Measurements from ENCODE around the gene CPLX3.
A peak's percentile ranks its signal among the peaks of the same experiment; 100 is the strongest.

The CPLX3 gene

DNA sequence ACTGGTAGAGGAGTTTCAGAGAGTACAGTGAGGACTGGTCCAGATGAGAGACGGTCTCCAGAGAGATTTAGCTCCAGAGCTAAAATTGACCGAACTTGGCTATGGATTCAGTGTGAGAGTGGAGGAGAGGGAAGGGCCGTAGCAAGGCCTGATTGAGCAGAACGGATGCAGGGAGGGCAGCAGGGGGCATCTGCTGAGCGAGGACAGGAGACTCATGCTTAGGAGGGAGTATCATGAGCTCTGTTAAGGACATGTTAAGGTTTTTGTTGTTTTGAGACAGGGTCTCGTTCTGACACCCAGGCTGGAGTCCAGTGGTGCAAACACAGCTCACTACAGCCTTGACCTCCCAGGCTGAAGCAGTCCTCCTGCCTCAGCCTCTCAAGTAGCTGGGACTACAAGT is 21.5 kb upstream of the CPLX3 start:
- DNase-seq, result no peak

GRCh38 chr15:74807282-74807681 is 19.1 kb upstream of the CPLX3 start:
- DNase-seq, result no peak

DNA sequence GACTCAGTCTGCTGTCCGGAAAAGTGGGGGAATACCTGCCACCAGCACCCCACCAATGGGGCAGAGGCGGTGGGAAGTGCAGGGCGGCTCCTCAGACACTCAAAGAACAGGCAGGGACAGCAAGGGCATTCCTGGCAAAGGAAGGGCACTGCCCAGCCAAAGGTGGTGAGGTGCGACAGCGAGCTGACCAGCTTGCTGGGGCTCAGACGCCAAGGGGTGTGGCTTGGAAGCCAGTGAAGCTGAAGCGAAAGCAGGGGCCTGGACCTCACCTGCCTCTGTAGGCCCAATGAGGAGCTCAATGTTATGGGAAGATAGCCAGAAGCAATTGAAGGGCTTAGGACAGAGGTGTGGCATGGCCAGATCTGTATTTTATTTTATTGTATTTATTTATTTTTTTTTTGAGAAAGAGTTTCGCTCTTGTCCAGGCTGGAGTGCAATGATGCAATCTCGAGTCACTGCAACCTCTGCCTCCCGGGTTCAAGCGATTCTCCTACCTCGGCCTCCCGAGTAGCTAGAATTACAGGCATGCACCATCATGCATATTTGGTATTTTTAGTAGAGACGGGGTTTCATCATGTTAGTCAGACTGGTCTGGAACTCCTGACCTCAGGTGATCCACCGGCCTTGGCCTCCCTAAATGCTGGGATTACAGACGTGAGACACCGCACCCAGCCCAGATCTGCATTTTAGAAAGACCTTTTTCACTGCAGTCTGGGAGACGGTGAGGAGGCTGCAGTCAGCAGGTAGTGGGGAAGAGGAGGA is 18.2 kb upstream of the CPLX3 start:
- peak; percentile 30 for DNase-seq

- DNase-seq, result no peak
Measured at GRCh38 chr15:74808840-74809229, 17.6 kb upstream of the CPLX3 start.

DNA sequence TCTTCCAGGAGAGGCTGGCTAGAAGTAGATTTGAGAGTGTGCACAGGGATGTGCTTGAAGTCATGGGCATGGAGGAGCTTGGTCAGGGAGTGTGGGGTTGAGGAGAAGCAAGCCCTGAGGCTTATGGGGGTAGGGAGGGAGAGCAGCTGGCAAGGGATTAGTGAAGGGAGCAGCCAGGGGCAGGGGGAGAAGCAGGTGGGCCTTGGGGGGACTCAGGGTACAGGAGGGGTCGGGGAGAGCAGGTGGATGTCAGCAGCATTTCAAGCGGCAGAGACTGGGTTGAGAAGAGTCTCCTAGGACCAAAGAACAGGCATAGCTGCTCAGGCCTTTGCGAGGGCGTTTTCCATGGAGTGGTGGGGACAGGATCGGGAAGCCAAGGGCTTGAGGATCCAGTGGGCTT is 17.2 kb upstream of the CPLX3 start:
- DNase-seq, result no peak

DNA sequence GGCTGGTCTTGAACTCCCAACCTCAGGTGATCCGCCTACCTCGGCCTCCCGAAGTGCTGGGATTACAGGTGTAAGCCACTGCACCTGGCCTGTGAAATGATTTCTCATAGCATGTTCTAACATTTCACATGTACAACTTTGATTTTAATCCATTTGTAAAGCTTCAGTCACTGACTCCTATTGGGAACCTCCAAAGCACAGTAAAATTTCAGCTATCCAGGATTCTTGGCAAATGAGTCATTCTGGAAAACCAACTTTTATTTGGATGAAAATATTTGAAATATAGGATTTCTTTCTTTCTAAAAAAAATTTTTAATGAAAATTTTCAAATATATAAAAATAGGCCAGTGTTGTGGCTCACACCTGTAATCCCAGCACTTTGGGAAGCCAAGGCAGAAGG is 16.5 kb upstream of the CPLX3 start:
- DNase-seq, result no peak

GRCh38 chr15:74812533-74812932 is 13.9 kb upstream of the CPLX3 start, which contains the start of gene LMAN1L:
LMAN1L (plus strand) TSS chr15:74812835; CDS start chr15:74812855, 20 bp downstream.
- no peak for DNase-seq

GRCh38 chr15:74815121-74815934 is 11.1 kb upstream of the CPLX3 start:
- no peak for DNase-seq

DNA sequence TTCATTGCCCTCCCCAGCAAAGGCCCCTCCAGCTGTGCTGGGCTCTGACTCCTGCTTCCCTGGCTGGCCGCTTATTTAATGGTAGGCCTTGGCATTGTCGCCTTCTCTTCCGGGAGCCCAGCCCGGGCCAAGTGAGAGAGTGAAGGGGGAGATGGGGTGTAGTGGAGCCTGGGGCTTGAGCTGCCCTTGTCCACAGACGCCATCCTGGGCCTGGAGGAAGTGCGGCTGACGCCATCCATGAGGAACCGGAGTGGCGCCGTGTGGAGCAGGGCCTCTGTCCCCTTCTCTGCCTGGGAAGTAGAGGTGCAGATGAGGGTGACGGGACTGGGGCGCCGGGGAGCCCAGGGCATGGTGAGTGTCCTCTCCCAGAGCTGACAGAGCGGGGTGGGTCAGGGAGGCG is 10.5 kb upstream of the CPLX3 start:
- DNase-seq, result no peak

DNA sequence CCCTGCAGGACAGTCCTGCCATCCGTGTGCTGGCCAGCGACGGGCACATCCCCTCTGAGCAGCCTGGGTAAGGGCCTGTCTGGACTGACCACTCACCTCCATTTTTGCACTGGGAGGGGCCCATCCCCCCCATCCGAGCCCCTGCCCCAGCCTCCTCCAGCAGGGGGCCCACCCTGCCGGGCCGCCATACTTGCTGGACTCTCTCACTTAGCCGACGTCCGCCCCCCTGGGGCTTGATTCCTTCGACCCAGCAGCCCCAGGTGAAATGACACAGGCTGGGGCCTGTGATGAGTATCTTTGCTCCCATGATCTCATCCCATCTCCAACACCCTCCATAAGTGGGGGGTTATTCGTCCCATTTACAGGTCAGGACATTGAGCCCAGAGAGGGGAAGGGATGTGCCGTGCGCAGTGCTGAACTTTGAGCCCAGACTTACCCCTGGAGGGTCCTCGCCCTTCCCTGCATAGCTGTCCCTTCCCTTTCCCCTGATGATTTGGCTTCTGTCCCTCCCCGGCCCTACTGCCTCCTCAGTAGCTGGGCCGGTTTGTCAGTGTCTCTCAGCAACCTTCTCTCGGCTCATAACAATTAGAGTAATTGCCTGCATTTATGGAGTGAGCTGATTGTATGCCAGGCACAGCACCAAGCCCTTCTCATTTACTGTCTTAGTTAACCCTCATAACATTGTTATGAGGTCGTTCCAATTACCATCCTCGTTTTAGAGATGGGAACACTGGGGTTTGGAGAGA is 9.6 kb upstream of the CPLX3 start:
- DNase-seq, result no peak

DNA sequence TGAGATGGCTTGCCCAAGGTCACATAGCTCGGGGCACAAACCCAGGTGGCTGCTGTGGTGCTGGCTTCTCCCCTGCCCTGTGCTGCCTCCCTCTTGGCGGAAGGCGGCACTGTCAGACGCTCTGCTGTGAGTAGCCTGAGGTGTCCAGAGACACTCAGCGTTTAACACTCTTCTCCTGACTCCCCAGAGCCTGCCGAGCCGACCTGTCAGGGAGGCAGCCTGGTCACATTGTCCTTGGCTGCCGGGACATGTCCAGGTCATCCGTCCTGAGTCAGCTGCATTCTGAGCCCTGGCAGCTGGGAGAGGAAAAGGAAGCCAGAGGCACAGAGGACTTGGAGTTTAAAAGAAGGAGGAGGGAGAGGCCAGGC is 9.1 kb upstream of the CPLX3 start:
- peak; percentile 20 for DNase-seq

DNA sequence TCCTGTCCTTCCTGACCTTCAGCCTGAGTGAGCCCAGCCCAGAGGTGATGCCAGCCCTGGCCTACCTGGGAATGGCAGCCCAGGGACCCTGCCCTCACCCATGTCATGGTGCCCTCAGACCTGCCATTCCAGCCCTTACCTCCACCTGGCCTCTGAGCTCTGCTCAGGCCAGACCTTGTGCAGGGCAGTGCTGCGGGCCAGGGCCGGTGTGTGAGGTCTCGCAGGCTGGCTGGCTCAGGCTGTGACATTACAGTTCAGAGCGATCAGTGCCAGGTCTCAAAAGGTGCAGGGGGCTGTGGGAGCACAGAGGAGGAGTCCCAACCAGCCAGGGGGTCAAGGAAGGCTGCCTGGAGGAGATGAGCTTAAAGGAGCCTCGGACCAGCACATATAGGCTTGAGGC is 6.4 kb upstream of the CPLX3 start:
- DNase-seq, result no peak

DNA sequence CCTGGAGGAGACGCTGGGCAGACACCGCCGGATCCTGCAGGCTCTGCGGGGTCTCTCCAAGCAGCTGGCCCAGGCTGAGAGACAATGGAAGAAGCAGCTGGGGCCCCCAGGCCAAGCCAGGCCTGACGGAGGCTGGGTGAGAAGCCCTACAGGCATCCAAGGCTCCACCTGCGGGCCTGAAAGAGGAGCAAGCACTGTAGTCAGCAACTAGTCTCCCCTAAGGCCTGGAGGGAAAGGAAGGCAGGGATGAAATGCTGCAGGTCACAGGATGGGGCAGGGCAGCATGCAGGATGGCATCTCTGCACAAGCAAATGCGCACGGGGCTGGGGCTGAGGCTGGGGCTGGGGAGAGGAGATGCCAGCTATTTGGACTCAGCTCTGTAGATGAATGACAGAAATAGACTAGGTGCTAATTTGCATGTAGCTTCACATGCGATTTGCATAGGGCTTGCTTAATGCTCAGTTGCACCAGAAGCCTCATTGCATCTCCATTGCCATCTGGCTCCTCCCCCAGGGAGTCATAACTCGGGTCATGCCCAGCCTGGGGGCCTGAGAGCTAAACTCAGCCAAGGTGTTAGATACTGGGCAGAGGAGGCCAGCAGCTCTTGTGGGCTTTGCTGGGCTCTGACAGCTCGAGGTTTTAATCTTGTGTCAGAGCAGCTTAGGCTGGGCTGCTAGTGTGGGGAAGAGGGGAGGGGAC is 5.2 kb upstream of the CPLX3 start:
- no peak for DNase-seq

- DNase-seq, result no peak
Measured at GRCh38 chr15:74821790-74822158, 4.7 kb upstream of the CPLX3 start.

DNA sequence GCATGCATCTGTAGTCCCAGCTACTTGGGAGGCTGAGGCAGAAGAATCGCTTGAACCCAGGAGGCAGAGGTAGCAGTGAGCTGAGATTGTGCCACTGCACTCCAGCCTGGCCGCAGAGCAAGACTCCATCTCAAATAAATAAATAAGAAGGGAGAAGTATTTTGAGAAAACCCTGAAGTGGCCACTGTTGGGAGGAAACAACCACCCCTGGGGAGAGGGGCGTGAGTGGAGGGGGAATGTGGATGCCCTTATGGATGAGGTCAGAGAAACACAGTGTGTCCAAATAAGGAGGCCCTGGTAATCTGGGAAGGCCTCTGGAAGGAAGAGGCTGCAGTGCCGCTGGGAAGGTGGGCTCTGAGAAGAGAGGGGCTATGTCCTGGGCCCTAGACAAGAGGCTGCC is 4.2 kb upstream of the CPLX3 start:
- DNase-seq, result no peak

- DNase-seq, result no peak
Measured at GRCh38 chr15:74823324-74823723, 3.1 kb upstream of the CPLX3 start.

DNA sequence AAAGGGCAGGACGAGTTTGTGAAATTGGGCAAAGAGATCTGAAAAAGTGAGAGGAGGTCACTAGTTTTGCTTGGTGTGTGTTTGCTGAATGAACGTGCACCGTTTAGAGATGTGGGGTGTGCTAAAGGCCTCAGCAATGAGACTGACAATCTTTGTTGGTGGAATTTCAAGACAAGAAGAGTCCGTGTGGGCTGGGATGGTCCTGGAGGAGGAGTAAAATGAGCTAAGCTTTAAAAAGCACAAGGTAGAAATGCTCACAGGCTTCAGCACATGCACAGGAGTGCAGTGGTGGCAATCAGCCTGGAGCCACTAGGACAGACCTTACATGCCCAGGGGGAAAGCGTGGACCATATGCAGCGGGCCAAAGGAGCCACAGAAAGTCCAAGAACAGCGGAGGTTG is 1.5 kb upstream of the CPLX3 start:
- no peak for DNase-seq

DNA sequence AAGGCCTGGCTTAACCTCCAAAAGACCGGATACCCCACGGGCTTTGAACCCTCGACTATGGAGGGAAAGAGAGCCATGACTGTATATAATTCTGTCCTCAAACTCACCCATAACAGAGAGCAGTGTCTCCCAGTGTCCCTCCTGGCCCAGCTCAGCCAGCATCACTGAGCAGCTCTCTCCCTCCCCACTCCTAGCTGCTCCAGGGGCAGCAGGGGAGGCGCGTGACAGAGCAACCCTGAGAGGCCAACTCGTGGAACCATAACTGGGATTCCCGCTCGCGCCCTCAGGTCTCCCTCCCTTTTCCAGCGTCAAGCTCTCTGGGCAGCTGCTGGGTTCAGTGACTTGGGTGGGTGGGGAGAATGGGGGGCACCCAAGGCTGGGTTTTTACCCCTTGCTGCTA is 561 bp upstream of the CPLX3 start:
- DNase-seq, result no peak

- DNase-seq, result no peak
Measured at GRCh38 chr15:74826921-74827320, 494 bp downstream of the CPLX3 start.

DNA sequence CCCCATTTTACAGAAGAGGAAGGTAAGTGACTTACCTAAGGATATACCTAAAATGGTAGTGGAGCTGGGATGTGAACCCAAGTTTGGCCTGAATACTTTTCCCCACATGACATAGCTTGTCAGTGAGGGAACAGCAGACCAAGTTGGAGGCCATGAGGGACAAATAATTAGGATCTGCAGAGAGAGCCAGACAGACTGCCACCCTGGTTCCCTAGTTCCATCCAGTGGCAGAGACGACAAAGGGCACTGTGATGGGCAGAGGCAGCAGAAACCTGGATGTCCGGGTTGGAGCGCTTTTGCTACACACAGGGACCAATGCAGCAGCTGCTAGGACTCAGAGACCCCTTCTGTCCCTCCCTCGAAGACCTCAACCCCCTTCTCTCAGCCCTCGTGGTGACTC is 1.2 kb downstream of the CPLX3 start:
- no peak for DNase-seq

GRCh38 chr15:74828835-74829234 is 2.4 kb downstream of the CPLX3 start:
- no peak for DNase-seq

GRCh38 chr15:74829486-74829885 is 3.1 kb downstream of the CPLX3 start:
- peak; percentile 45 for DNase-seq

GRCh38 chr15:74829991-74830390 is 3.6 kb downstream of the CPLX3 start:
- DNase-seq, result no peak
